ENCODE data around the gene VASH2. TPM values are rescaled to one million over a fixed set of nuclear protein-coding genes. Genes with fewer than 3 reads are reported as not detected.

Gene VASH2
- total and polyA plus RNA-seq, 8 donors, result 2.4 to 38.6 (median 29.4) TPM

DNA sequence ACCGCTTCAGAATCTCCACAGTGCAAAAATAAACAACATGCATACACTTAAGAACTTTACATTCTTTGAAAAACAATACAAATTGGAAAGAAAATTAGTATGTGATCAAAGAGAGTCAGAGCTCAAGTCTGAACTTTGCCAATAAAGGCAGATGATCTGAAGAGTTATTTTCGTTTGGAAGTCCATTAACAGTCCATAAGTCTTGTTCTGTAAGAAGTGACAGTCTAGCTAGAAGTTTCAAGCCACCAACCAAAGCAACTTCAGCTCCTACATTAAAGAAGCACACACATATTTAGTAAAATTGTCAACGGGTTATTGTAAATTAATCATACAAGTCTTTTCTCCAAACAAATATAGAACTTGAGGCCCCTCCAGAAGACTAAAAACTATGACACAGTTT, 44.6 kb downstream of the VASH2 start:
- Histone ChIP-seq H3K4me1 (no peaks in the 10 kb centered on the region), H3K36me3 (peaks cover 0 to 82% of the 10 kb centered on the region in 2 donors), H3K4me3 (no peak overlapping the region), H3K9me3 (no peaks in the 10 kb centered on the region), H3K27ac (no peak overlapping the region), H3K27me3 (no peaks in the 10 kb centered on the region)
- no peak for ATAC-seq
- TF ChIP-seq, protein P1, sequence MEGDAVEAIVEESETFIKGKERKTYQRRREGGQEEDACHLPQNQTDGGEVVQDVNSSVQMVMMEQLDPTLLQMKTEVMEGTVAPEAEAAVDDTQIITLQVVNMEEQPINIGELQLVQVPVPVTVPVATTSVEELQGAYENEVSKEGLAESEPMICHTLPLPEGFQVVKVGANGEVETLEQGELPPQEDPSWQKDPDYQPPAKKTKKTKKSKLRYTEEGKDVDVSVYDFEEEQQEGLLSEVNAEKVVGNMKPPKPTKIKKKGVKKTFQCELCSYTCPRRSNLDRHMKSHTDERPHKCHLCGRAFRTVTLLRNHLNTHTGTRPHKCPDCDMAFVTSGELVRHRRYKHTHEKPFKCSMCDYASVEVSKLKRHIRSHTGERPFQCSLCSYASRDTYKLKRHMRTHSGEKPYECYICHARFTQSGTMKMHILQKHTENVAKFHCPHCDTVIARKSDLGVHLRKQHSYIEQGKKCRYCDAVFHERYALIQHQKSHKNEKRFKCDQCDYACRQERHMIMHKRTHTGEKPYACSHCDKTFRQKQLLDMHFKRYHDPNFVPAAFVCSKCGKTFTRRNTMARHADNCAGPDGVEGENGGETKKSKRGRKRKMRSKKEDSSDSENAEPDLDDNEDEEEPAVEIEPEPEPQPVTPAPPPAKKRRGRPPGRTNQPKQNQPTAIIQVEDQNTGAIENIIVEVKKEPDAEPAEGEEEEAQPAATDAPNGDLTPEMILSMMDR (IDR thresholded peaks at IDR 0.05), result no peak
- DNase-seq, result peak in 1 of 4 donors; percentile 5
- intact Hi-C loops (cut with DNase I), result no loop called here

DNA sequence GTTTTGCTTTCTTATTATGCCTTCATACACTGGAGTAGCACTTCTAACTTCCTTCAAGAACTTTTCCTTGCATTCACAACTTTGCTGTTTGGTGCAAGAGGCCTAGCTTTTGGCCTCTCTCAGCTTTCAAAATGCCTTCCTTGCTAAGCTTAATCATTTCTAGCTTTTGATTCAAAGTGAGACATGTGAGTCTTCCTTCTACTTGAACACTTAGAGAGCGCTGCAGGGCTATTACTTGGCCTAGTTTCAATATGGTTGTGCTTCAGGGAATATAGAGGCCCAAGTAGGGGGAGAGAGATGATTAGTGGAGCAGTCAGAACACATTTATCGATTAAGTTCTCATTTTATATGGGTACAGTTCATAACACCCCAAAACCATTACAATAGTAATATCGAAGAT, 52.9 kb downstream of the VASH2 start:
- ATAC-seq (no peak), DNase-seq (no peak)
- Histone ChIP-seq H3K4me1 (no peaks in the 10 kb centered on the region), H3K4me3 (no peak overlapping the region), H3K9me3 (no peaks in the 10 kb centered on the region), H3K36me3 (peaks cover 0 to 79% of the 10 kb centered on the region in 2 donors), H3K27me3 (no peaks in the 10 kb centered on the region), H3K27ac (no peak overlapping the region)
- TF ChIP-seq, protein P1 (IDR thresholded peaks at IDR 0.05), result no peak
- intact Hi-C loops (cut with DNase I), result no loop called here

DNA sequence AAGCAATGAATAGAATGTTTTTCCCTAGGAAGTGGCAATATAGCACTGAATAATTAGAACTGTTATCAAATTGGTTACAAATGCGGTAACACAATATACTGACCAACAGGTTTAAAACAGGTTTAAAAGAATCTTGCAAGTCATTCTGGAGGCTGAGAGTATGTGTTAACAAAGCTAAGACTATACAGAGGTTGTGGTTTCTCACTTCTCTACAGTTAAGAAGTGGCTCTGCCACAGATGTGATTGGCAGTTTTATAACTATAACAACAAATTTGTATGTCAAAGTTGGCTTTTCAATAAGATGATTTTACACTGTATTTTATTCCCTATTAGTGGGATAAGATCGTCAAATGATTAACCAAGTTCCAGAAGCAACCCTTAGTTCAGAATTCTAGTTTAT, 58.2 kb downstream of the VASH2 start:
- ATAC-seq, result no peak
- no peak for DNase-seq
- no peaks in the 10 kb centered on the region for H3K9me3 ChIP-seq
- H3K36me3 ChIP-seq, result peaks cover 0 to 73% of the 10 kb centered on the region in 2 donors
- intact Hi-C loops (cut with DNase I), result no loop called here
- TF ChIP-seq, protein P1 (IDR thresholded peaks at IDR 0.05), result no peak
- H3K4me1 ChIP-seq, result peaks cover 0 to 9% of the 10 kb centered on the region in 2 donors
- H3K4me3 ChIP-seq, result no peak overlapping the region
- no peaks in the 10 kb centered on the region for H3K27me3 ChIP-seq
- H3K27ac ChIP-seq, result no peak overlapping the region

DNA sequence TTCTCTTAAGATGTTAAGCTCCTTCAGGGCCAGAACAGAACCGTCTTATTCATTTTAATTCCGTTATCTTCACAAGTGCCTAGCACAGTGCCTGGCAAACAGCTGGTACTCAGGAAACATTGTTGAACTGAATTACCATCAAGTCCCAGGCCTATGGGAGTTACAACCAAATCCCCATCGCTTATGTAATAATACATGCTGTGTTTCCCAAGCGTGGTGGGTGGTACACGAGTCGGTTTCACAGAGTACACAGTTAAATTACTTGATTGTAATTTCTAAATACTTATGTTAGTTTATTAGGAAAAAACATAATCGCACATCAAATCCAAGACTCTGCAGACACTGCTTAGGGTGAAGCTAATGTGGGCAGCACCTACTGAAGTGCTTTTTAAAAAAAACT, 64.3 kb downstream of the VASH2 start:
- TF ChIP-seq, protein P1 (IDR thresholded peaks at IDR 0.05), result no peak
- H3K27ac ChIP-seq, result peak overlapping the region; percentile 88 to 95
- H3K27me3 ChIP-seq, result no peaks in the 10 kb centered on the region
- H3K4me1 ChIP-seq, result peaks cover 5 to 30% of the 10 kb centered on the region in 2 donors
- ATAC-seq, result no peak
- peak overlapping the region; percentile 85 to 91 for H3K4me3 ChIP-seq
- intact Hi-C loops (cut with DNase I), result no loop called here
- peaks cover 0 to 22% of the 10 kb centered on the region in 2 donors for H3K36me3 ChIP-seq
- peak in 1 of 4 donors; percentile 9 for DNase-seq
- H3K9me3 ChIP-seq, result no peaks in the 10 kb centered on the region

DNA sequence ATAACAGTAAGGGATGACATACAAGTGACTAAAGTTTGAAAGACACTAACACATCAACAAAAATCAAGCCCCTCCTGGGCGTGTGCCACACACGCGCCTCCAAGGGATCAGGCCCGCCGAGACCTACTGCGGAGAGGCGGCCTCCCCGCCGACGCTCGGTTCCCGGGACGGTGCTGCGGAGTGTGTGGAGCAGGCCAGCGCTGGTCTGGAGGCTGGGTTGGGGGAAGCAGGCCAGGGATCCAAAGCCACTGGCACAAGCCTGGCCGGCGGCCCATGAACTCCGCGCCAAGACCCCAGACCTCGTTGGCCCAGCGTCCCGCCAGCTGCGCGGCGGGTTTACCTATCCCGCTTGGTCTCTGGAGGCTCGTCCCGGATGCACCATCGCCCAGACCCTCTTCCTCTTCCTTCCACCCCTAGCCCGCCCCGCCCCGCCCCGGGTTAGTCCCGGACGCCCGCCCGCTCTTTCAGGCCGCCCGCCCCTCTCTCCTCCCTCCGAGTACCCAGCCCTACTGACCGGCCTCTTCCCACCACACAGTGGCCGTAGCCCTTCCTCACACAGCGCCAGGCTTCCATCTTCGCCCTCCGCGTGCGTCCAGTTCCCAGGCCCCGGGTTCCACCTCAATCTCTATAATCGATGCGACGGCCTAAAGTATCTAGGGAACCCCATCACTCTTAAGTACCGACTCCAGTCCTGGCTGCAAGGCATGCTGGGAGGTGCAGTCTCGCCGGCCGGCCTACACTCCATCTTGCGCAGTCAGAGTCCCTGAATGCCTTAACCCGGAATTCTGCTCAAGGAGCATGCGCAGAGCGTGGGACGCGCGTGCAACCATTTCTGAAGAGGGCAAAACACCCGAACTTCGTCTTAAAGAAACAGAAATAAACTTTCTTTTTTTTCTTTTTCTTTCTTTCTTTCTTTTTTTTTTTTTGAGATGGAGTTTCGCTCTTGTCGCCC, 65.0 kb downstream of the VASH2 start, which contains the start of gene ANGEL2:
TSS of gene ANGEL2 (minus strand) at position 769 of the 952 bp plus-strand sequence. CDS start at position 573, 196 bp downstream.
- H3K27ac ChIP-seq, result peak within 1 kb of the TSS; percentile 88 to 95
- H3K4me3 ChIP-seq, result peak within 1 kb of the TSS; percentile 85 to 91
- peaks cover 0 to 17% of the 10 kb centered on the region in 2 donors for H3K36me3 ChIP-seq
- DNase-seq (peak; percentile 97 to 98 (median 98)), ATAC-seq (peak; percentile 97)
- no peaks in the 10 kb centered on the region for H3K27me3 ChIP-seq
- intact Hi-C loops (cut with DNase I), result no loop called here
- TF ChIP-seq, protein P1 (IDR thresholded peaks at IDR 0.05), result no peak
- H3K4me1 ChIP-seq, result peaks cover 5 to 30% of the 10 kb centered on the region in 2 donors
- H3K9me3 ChIP-seq, result no peaks in the 10 kb centered on the region
